ENCODE data around the gene MAST4. TPM values are rescaled to one million over a fixed set of nuclear protein-coding genes. Genes with fewer than 3 reads are reported as not detected.

MAST4 gene
- total RNA-seq, 1 donor from 2014 or later = 55.2 TPM

DNA sequence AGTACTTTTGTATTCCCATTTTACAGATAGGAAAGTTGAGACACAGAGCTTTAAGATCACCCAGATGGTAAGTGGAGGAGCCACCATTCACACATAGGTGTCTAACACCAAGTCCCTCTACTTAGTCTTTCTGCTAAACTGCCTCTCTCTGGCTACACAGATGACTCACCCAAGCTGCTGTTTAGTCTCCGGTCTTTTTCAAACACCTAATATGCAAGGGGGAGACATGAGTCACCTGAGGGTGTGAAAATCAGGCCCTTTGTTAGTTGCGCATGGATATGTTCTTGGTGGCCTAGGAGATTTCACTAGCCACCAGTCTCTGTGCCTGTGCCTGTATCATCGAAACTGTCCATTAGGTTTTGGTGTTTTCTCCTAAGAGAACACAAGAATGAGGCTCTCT, 117.8 kb downstream of the MAST4 start:
- no peaks in the 10 kb centered on the region for H3K9me3 ChIP-seq
- H3K4me3 ChIP-seq = no peak overlapping the region
- no peak for DNase-seq (ENCODE audit: low spot score in 2 of 2)
- no peak overlapping the region for H3K27ac ChIP-seq
- TF ChIP-seq, protein P1, sequence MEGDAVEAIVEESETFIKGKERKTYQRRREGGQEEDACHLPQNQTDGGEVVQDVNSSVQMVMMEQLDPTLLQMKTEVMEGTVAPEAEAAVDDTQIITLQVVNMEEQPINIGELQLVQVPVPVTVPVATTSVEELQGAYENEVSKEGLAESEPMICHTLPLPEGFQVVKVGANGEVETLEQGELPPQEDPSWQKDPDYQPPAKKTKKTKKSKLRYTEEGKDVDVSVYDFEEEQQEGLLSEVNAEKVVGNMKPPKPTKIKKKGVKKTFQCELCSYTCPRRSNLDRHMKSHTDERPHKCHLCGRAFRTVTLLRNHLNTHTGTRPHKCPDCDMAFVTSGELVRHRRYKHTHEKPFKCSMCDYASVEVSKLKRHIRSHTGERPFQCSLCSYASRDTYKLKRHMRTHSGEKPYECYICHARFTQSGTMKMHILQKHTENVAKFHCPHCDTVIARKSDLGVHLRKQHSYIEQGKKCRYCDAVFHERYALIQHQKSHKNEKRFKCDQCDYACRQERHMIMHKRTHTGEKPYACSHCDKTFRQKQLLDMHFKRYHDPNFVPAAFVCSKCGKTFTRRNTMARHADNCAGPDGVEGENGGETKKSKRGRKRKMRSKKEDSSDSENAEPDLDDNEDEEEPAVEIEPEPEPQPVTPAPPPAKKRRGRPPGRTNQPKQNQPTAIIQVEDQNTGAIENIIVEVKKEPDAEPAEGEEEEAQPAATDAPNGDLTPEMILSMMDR (IDR thresholded peaks at IDR 0.05) = no peak
- H3K27me3 ChIP-seq = no peaks in the 10 kb centered on the region
- no peaks in the 10 kb centered on the region for H3K4me1 ChIP-seq
- H3K36me3 ChIP-seq = no peaks in the 10 kb centered on the region
- intact Hi-C loops (cut with DNase I) = no loop called here

DNA sequence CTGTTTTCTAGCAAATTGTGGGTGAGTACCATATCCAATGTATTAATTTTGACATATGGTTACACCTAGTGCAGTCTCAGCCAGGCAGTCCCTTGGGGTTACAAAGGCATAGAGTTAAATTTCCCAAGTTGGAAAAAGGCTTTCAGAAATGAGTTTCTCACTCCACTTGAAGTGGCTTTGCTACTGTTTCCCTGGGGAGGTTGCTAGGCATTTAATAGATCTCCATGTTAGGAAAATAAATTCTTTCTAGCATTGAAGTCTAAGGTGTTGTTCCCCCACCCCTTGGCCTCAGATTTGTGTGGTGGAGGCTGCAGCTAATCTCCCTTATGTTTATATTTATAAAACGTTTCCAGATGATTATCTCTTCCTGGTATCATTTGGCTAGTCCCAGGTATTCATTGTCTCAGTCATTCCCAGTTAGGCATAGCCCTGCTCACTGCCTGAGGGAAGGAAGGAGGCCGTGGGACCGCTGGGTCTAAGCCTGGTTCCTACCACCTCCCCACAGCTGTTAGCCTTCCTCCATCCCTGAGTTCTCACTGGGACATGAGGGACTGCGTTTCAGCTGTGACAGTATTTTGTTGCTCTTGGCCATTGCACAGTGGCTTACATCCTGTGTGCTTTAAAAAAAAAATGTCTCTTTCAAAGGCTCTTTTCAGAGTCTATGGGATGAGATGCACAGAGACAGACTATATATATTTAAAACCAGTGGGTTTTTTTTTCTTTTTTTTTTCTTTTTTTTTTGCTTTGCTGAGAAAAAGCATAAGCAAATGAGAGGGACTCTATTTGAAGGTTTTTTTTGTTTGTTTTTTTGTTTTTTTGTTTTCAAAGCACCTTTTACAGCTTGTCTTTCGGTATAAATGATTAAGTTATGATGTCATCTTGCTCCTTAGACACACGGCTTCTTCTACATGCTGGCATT, 121.5 kb downstream of the MAST4 start:
- Histone ChIP-seq H3K27me3 (no peaks in the 10 kb centered on the region), H3K36me3 (no peaks in the 10 kb centered on the region), H3K27ac (no peak overlapping the region), H3K9me3 (no peaks in the 10 kb centered on the region), H3K4me1 (no peaks in the 10 kb centered on the region), H3K4me3 (no peak overlapping the region)
- intact Hi-C loops (cut with DNase I) = no loop called here
- TF ChIP-seq, protein P1 (IDR thresholded peaks at IDR 0.05) = no peak
- no peak for DNase-seq (ENCODE audit: low spot score in 2 of 2)

DNA sequence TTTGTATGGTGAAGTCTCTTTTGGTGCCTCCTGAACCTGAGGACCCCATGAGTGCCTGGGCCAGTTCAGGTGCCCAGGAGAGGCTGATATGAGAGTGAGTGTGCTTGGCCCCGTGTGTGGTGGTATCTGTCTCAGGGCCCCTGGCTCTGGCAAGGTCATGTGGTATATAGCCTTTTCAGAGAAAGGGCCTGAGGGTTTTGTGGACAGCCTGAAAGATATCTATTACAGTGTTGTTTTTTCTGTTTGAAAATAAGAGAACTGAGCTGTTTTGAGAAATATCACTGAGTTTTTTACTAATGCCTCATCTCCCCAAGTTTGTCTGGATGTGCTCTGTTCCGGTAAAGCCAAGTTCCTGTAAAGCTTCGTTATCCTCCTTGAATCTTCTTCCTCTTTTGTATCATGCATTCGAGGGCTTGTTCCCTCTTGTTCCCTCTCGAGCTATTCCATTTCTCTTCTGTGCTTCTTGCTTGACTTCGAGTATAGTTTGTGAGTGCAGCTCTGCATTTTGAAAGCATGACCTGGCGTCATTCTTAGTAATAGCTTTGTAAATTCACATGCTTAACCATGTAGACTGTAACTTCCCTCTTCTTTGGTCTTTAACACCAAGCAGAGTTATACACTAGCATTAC, 122.3 kb downstream of the MAST4 start:
- no peaks in the 10 kb centered on the region for H3K9me3 ChIP-seq
- H3K4me1 ChIP-seq = no peaks in the 10 kb centered on the region
- no peaks in the 10 kb centered on the region for H3K36me3 ChIP-seq
- no peaks in the 10 kb centered on the region for H3K27me3 ChIP-seq
- no peak overlapping the region for H3K4me3 ChIP-seq
- TF ChIP-seq, protein P1 (IDR thresholded peaks at IDR 0.05) = no peak
- DNase-seq (ENCODE audit: low spot score in 2 of 2) = no peak
- H3K27ac ChIP-seq = no peak overlapping the region
- intact Hi-C loops (cut with DNase I) = no loop called here

DNA sequence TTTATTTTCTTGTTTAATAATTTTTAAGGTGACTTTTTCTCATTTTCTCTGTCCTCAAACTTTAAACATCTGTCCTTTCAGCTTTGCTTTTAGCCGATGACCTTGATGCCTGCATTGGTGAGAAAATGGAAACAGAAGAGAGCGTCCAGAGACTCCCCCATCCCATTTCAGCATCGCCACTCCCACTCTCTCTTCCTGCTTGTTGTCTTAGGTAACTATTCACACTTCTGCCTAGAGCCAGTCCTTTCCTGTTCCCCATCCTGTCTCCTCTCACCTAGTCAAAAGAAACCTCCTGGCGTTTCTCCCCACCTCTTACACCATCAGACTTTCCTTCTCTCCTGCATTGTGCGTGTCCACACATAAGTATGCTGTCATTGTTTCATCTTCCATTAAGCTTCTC, 124.6 kb downstream of the MAST4 start:
- Histone ChIP-seq H3K4me3 (no peak overlapping the region), H3K36me3 (no peaks in the 10 kb centered on the region), H3K27ac (no peak overlapping the region), H3K27me3 (no peaks in the 10 kb centered on the region), H3K4me1 (no peaks in the 10 kb centered on the region), H3K9me3 (no peaks in the 10 kb centered on the region)
- TF ChIP-seq, protein P1 (IDR thresholded peaks at IDR 0.05) = no peak
- no peak for DNase-seq (ENCODE audit: low spot score in 2 of 2)
- intact Hi-C loops (cut with DNase I) = no loop called here

DNA sequence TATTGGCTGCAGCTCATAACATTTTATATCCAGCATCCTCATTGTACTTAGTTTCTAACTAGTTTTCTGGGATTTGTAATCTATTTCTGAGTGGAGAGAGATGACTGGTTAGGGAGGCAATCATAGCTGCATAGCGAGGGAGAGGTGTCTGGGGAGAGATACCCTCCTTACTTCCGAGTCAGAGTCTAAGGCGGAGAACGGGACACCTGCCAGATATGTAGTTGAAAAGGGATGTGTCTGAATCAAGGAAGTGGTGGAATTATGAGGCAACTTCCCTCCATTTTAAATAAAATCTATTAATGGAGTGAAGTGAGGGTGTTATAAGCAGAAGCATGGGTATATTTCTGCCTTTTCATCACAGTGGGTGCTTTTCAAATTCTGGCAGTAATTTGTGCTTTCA, 126.5 kb downstream of the MAST4 start:
- Histone ChIP-seq H3K9me3 (no peaks in the 10 kb centered on the region), H3K4me1 (no peaks in the 10 kb centered on the region), H3K27me3 (no peaks in the 10 kb centered on the region), H3K36me3 (no peaks in the 10 kb centered on the region), H3K4me3 (no peak overlapping the region), H3K27ac (no peak overlapping the region)
- TF ChIP-seq, protein P1 (IDR thresholded peaks at IDR 0.05) = no peak
- no peak for DNase-seq (ENCODE audit: low spot score in 2 of 2)
- intact Hi-C loops (cut with DNase I) = no loop called here
